GM12891 (cell line): ENCODE measurements around the gene SRGAP3.

Experiments used
- DNase-seq: peaks from one replicate; pipeline ENCODE4 v3.0.0; 2011; ENCODE audit warnings: low spot score; ENCODE audit not compliant: insufficient read length
- FAIRE-seq: peaks from 2 replicates; lab custom pipeline; 2011; peaks lifted over from hg19 to GRCh38; lab: Jason Lieb, UNC
- PAX5 ChIP-seq: IDR thresholded peaks from 2 replicates; pipeline ENCODE4 v1.6.1; 2011; ENCODE audit warnings: low read length, moderate library complexity, mild to moderate bottlenecking; ENCODE audit not compliant: insufficient read depth, severe bottlenecking
- POLR2A ChIP-seq: IDR thresholded peaks from 2 replicates; pipeline ENCODE4 v1.6.1; 2011; ENCODE audit warnings: low read depth, low read length, control low read depth
- POLR2AphosphoS5 ChIP-seq: IDR thresholded peaks from 2 replicates; pipeline ENCODE4 v1.6.1; 2011; ENCODE audit warnings: low read depth, low read length, control low read depth
- POU2F2 ChIP-seq: IDR thresholded peaks from 2 replicates; pipeline ENCODE4 v1.6.1; 2011; ENCODE audit warnings: low read depth, mild to moderate bottlenecking, control low read depth, low read length, moderate library complexity
- SPI1 ChIP-seq: IDR thresholded peaks from 2 replicates; pipeline ENCODE4 v1.6.1; 2011; ENCODE audit warnings: low read depth, low read length, control low read depth
- TAF1 ChIP-seq: IDR thresholded peaks from 2 replicates; pipeline ENCODE4 v1.6.1; 2011; ENCODE audit warnings: low read depth, low read length, control low read depth

SRGAP3 gene

DNA sequence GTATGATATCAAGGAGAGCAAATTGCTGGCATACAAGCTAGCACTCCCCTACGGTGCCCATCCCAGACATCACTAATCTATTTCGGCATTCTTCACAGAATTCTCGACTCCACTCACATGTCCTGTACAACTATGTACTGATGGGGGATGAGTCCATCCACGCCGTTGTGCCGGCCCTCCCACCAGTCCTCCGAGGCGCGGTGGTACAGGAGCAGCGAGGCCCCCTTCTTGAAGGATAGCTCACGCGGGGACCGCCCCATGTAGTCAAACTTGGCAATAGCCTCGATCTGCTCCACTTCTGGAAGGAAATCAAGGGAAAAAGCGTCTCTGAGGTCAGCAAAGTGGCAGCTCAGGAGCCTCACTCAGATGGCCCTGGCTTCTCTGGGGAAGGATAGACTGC, 255.2 kb downstream of the SRGAP3 start:
- FAIRE-seq (no peak), DNase-seq (no peak)
- TF ChIP-seq TAF1 (no peak), SPI1 (no peak), PAX5 (no peak), POLR2A (no peak), POU2F2 (no peak), POLR2AphosphoS5 (no peak)

GRCh38 chr3:8993331-8993730, 256.1 kb downstream of the SRGAP3 start:
- FAIRE-seq (no peak), DNase-seq (no peak)
- TF ChIP-seq TAF1 (no peak), SPI1 (no peak)

DNA sequence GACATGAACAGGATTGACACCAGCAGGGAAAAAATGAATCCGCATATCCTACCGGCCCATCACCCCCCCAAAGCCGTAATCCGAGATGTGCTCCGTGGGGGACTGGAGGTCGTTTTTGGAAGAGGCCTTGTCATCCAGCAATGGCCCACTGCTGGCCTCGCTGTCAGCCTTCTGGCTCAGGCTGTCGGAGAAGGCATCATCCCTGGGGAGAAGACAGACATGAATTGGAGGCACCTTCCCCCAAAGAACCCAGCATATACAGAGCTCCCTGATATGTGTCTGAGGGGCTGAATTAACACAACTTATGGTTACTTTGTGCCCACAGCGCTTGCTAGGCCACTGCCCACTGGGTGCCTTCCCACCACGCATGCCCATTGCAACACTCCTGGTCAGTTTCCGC, 256.6 kb downstream of the SRGAP3 start:
- FAIRE-seq (no peak), DNase-seq (no peak)
- TF ChIP-seq SPI1 (no peak), PAX5 (no peak), POLR2AphosphoS5 (no peak), TAF1 (no peak), POLR2A (no peak), POU2F2 (no peak)

- TF ChIP-seq POLR2AphosphoS5: no peak
- TF ChIP-seq POU2F2: no peak
- no peak for TF ChIP-seq POLR2A
- no peak for TF ChIP-seq TAF1
- TF ChIP-seq SPI1: no peak
- TF ChIP-seq PAX5: no peak
- FAIRE-seq (no peak), DNase-seq (no peak)
Observed at GRCh38 chr3:8992199-8992598, 257.2 kb downstream of the SRGAP3 start.

DNA sequence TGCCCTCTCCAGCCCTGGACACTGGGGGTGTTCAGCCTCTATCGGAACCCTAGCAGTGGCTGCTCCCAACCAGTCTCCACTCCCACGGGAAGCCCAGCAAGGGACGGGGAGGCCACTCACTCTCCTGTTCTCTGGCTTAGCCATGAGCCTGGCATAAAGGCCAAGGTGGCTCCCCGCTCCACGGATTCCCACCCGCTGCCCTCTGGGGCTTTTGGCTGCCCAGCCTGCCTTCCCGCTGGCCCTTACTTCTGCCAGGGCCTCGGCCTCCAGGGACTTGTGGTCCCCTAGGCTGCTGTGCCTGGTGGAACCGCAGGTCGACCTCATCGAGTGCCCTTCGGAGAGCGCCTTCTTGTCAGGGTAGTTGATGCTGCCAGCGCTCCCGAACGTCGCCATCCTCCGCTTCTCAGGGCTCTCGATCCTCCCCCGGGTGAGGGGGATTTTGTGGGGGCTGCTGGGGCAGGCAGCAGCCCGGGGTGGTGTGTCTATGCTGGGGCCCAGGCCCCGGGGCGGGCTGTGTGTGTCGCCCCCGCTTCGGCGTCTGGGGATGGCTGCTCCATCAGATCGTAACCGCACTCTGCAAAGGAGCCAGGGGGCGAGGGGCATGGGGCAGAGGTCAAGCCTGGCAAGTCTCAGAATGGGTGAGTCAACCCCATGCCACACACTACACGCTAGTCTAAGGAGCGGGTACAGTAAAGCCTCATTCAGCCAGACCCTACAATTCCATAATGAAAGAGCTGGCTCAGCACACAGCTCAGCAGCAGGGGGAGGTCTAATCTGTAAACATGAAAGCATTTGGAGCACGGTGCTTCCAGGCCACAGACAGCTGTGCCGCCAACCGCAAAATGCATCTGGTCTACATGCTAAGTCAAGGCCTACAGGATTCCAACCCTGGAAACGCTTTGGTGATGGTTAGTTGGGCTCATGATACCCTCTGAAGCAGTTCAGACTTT, 258.9 kb downstream of the SRGAP3 start:
- DNase-seq (no peak), FAIRE-seq (no peak)
- no peak for TF ChIP-seq SPI1
- TF ChIP-seq PAX5: no peak
- no peak for TF ChIP-seq POLR2AphosphoS5
- no peak for TF ChIP-seq POU2F2
- no peak for TF ChIP-seq POLR2A
- TF ChIP-seq TAF1: no peak

- FAIRE-seq (no peak), DNase-seq (no peak)
- TF ChIP-seq TAF1: no peak
- no peak for TF ChIP-seq POLR2A
- no peak for TF ChIP-seq POU2F2
- no peak for TF ChIP-seq SPI1
- TF ChIP-seq PAX5: no peak
- no peak for TF ChIP-seq POLR2AphosphoS5
Observed at GRCh38 chr3:8988791-8989558, 260.5 kb downstream of the SRGAP3 start.

GRCh38 chr3:8988384-8988655, 261.1 kb downstream of the SRGAP3 start:
- no peak for DNase-seq
- FAIRE-seq: no peak
- TF ChIP-seq SPI1 (no peak), POLR2A (no peak), POU2F2 (no peak), TAF1 (no peak), POLR2AphosphoS5 (no peak), PAX5 (no peak)

GRCh38 chr3:8987645-8988383, 261.6 kb downstream of the SRGAP3 start:
- FAIRE-seq (peak; percentile 94), DNase-seq (peak; percentile 83)
- TF ChIP-seq SPI1 (no peak; the same call in 1 of the 2 replicates), PAX5 (no peak), POU2F2 (no peak), POLR2AphosphoS5 (no peak), TAF1 (no peak), POLR2A (no peak)

- FAIRE-seq: no peak
- no peak for DNase-seq
Observed at GRCh38 chr3:8987226-8987625, 262.2 kb downstream of the SRGAP3 start.

DNA sequence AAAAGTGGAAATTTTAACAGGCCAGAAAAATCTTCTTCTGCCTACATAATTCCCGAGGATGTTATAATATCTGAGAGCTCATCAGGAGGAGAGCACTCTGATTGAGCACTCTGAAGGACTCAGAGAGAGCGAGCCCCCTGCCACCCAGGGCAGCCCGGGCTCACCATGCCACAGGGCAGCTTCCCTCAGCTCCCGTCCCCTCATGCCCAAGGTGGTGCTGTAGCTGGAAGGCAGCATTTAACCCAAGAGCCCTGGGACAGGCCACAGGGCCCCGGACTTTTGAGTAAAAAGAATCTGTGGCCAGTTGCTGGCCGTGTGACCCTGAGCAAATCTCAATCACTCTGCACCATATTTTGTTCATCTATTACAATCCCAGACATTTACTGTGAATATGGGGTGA, 262.7 kb downstream of the SRGAP3 start:
- TF ChIP-seq POLR2A (no peak), PAX5 (no peak), SPI1 (no peak), TAF1 (no peak), POLR2AphosphoS5 (no peak), POU2F2 (no peak)
- no peak for DNase-seq
- FAIRE-seq: no peak

More at GRCh38 chr3:8987226-8987625, 262.2 kb downstream of the SRGAP3 start:
- TF ChIP-seq TAF1 (no peak), SPI1 (no peak)
